ENCODE measurements around the gene CDC40. TPM values are rescaled to one million over a fixed set of nuclear protein-coding genes. Genes with fewer than 3 reads are reported as not detected.

Gene CDC40
- 10 to 100 TPM; 26.5 to 27.3 TPM for total RNA-seq
- polyA plus RNA-seq, result 21.8 TPM

- Histone ChIP-seq H3K4me1 (ENCODE audit: insufficient read depth, low read length) (peaks cover 37% of the 10 kb centered on the region), H3K36me3 (ENCODE audit: insufficient read depth, low read length) (no peaks in the 10 kb centered on the region), H3K27me3 (ENCODE audit: insufficient read depth, low read length, poor library complexity, severe bottlenecking) (peaks cover 4% of the 10 kb centered on the region), H3K9me3 (ENCODE audit: low read length) (no peaks in the 10 kb centered on the region), H3K4me3 (ENCODE audit: low read length) (peak within 1 kb of the TSS; percentile 99), H3K27ac (ENCODE audit: low read depth, low read length) (peak within 1 kb of the TSS; percentile 89)
- peaks cover 0 to 6% (median 0%) of the 10 kb centered on the region in 3 donors for H3K36me3 Mint-ChIP-seq
- DNase-seq, result peak in 3 of 5 donors; percentile 46 to 74 (median 46)
- peaks cover 8 to 10% (median 10%) of the 10 kb centered on the region in 3 donors for H3K4me1 Mint-ChIP-seq
- CTCF ChIA-PET, result interaction anchor here (0.8 to 1.9 kb wide), 5 partner anchors 19 to 797 kb away, joined by 3 to 6 read pairs (median 4); no protein-coding TSS in a partner anchor
- POLR2A ChIA-PET, result interaction anchor here (0.8 to 1.5 kb wide), 5 partner anchors 30 to 694 kb away, joined by 3 to 19 read pairs (median 3); partner anchors contain the start of gene AMD1
- peak within 1 kb of the TSS in 3 of 8 donors; percentile 35 to 98 (median 58) for H3K27ac Mint-ChIP-seq
- no peaks in the 10 kb centered on the region for H3K9me3 Mint-ChIP-seq
- peaks cover 6 to 7% of the 10 kb centered on the region in 2 donors for H3K27me3 Mint-ChIP-seq
- H3K4me3 Mint-ChIP-seq, result peak within 1 kb of the TSS in 1 of 7 donors; percentile 73
These were observed at the start of gene CDC40 for GRCh38 chr6:110180228-110181008. CDC40 (plus strand) TSS chr6:110180427; CDS start chr6:110180445, 18 bp downstream.

- H3K27ac ChIP-seq (ENCODE audit: low read depth, low read length), result no peak overlapping the region
- Mint-ChIP-seq H3K9me3 (peaks cover 0 to 2% (median 0%) of the 10 kb centered on the region in 5 donors), H3K27ac (peak overlapping the region in 1 of 8 donors; percentile 20), H3K4me1 (no peaks in the 10 kb centered on the region), H3K4me3 (no peak overlapping the region), H3K27me3 (peaks cover 7 to 54% of the 10 kb centered on the region in 2 donors), H3K36me3 (peaks cover 0 to 4% (median 0%) of the 10 kb centered on the region in 3 donors)
- ChIA-PET CTCF (no interaction called here), POLR2A (no interaction called here)
- H3K4me3 ChIP-seq (ENCODE audit: low read length), result no peak overlapping the region
- H3K9me3 ChIP-seq (ENCODE audit: low read length), result no peaks in the 10 kb centered on the region
- H3K4me1 ChIP-seq (ENCODE audit: insufficient read depth, low read length), result no peaks in the 10 kb centered on the region
- no peak for DNase-seq
- H3K36me3 ChIP-seq (ENCODE audit: insufficient read depth, low read length), result no peaks in the 10 kb centered on the region
- no peaks in the 10 kb centered on the region for H3K27me3 ChIP-seq (ENCODE audit: insufficient read depth, low read length, poor library complexity, severe bottlenecking)
These were observed 42.0 kb upstream of the CDC40 start for GRCh38 chr6:110137924-110138887.

- no peaks in the 10 kb centered on the region for H3K4me1 Mint-ChIP-seq
- peaks cover 0 to 4% (median 0%) of the 10 kb centered on the region in 3 donors for H3K36me3 Mint-ChIP-seq
- H3K9me3 Mint-ChIP-seq, result peaks cover 0 to 2% (median 0%) of the 10 kb centered on the region in 5 donors
- no peaks in the 10 kb centered on the region for H3K9me3 ChIP-seq (ENCODE audit: low read length)
- DNase-seq, result no peak
- POLR2A ChIA-PET, result no interaction called here
- no peaks in the 10 kb centered on the region for H3K36me3 ChIP-seq (ENCODE audit: insufficient read depth, low read length)
- no peak overlapping the region for H3K27ac Mint-ChIP-seq
- no peaks in the 10 kb centered on the region for H3K27me3 ChIP-seq (ENCODE audit: insufficient read depth, low read length, poor library complexity, severe bottlenecking)
- CTCF ChIA-PET, result no interaction called here
- H3K4me3 Mint-ChIP-seq, result no peak overlapping the region
- no peaks in the 10 kb centered on the region for H3K4me1 ChIP-seq (ENCODE audit: insufficient read depth, low read length)
- H3K4me3 ChIP-seq (ENCODE audit: low read length), result no peak overlapping the region
- peaks cover 7 to 54% of the 10 kb centered on the region in 2 donors for H3K27me3 Mint-ChIP-seq
- no peak overlapping the region for H3K27ac ChIP-seq (ENCODE audit: low read depth, low read length)
These were observed 41.2 kb upstream of the CDC40 start for GRCh38 chr6:110139052-110139451.

- Histone ChIP-seq H3K4me3 (ENCODE audit: low read length) (no peak overlapping the region), H3K27me3 (ENCODE audit: insufficient read depth, low read length, poor library complexity, severe bottlenecking) (no peaks in the 10 kb centered on the region), H3K36me3 (ENCODE audit: insufficient read depth, low read length) (no peaks in the 10 kb centered on the region), H3K4me1 (ENCODE audit: insufficient read depth, low read length) (no peaks in the 10 kb centered on the region), H3K27ac (ENCODE audit: low read depth, low read length) (no peak overlapping the region), H3K9me3 (ENCODE audit: low read length) (no peaks in the 10 kb centered on the region)
- DNase-seq, result no peak
- H3K36me3 Mint-ChIP-seq, result peaks cover 0 to 4% (median 0%) of the 10 kb centered on the region in 3 donors
- H3K9me3 Mint-ChIP-seq, result peaks cover 0 to 7% (median 0%) of the 10 kb centered on the region in 5 donors
- no peak overlapping the region for H3K27ac Mint-ChIP-seq
- POLR2A ChIA-PET, result no interaction called here
- H3K4me3 Mint-ChIP-seq, result no peak overlapping the region
- H3K27me3 Mint-ChIP-seq, result peaks cover 5 to 48% of the 10 kb centered on the region in 2 donors
- CTCF ChIA-PET, result no interaction called here
- H3K4me1 Mint-ChIP-seq, result no peaks in the 10 kb centered on the region
These were observed 39.6 kb upstream of the CDC40 start for GRCh38 chr6:110140650-110141049.

GRCh38 chr6:110147870-110148269, 32.4 kb upstream of the CDC40 start:
- H3K4me1 ChIP-seq (ENCODE audit: insufficient read depth, low read length), result no peaks in the 10 kb centered on the region
- no peak overlapping the region for H3K4me3 Mint-ChIP-seq
- no peaks in the 10 kb centered on the region for H3K36me3 Mint-ChIP-seq
- POLR2A ChIA-PET, result no interaction called here
- DNase-seq, result no peak
- no peaks in the 10 kb centered on the region for H3K4me1 Mint-ChIP-seq
- H3K27me3 Mint-ChIP-seq, result peaks cover 10 to 16% of the 10 kb centered on the region in 2 donors
- H3K9me3 Mint-ChIP-seq, result peaks cover 0 to 6% (median 0%) of the 10 kb centered on the region in 5 donors
- no peaks in the 10 kb centered on the region for H3K27me3 ChIP-seq (ENCODE audit: insufficient read depth, low read length, poor library complexity, severe bottlenecking)
- no peaks in the 10 kb centered on the region for H3K36me3 ChIP-seq (ENCODE audit: insufficient read depth, low read length)
- H3K27ac Mint-ChIP-seq, result no peak overlapping the region
- CTCF ChIA-PET, result no interaction called here
- no peak overlapping the region for H3K27ac ChIP-seq (ENCODE audit: low read depth, low read length)
- no peak overlapping the region for H3K4me3 ChIP-seq (ENCODE audit: low read length)
- H3K9me3 ChIP-seq (ENCODE audit: low read length), result no peaks in the 10 kb centered on the region

- peaks cover 9 to 48% of the 10 kb centered on the region in 2 donors for H3K27me3 Mint-ChIP-seq
- ChIA-PET CTCF (no interaction called here), POLR2A (no interaction called here)
- H3K36me3 Mint-ChIP-seq, result peaks cover 0 to 3% (median 0%) of the 10 kb centered on the region in 3 donors
- Histone ChIP-seq H3K27ac (ENCODE audit: low read depth, low read length) (no peak overlapping the region), H3K9me3 (ENCODE audit: low read length) (no peaks in the 10 kb centered on the region), H3K4me1 (ENCODE audit: insufficient read depth, low read length) (no peaks in the 10 kb centered on the region), H3K4me3 (ENCODE audit: low read length) (no peak overlapping the region), H3K36me3 (ENCODE audit: insufficient read depth, low read length) (no peaks in the 10 kb centered on the region), H3K27me3 (ENCODE audit: insufficient read depth, low read length, poor library complexity, severe bottlenecking) (no peaks in the 10 kb centered on the region)
- H3K9me3 Mint-ChIP-seq, result peaks cover 0 to 5% (median 2%) of the 10 kb centered on the region in 5 donors
- DNase-seq, result no peak
- H3K4me3 Mint-ChIP-seq, result no peak overlapping the region
- H3K4me1 Mint-ChIP-seq, result no peaks in the 10 kb centered on the region
- H3K27ac Mint-ChIP-seq, result no peak overlapping the region
These were observed 21.7 kb upstream of the CDC40 start for GRCh38 chr6:110158479-110158878.

GRCh38 chr6:110170081-110170480, 10.1 kb upstream of the CDC40 start:
- Histone ChIP-seq H3K36me3 (ENCODE audit: insufficient read depth, low read length) (no peaks in the 10 kb centered on the region), H3K27me3 (ENCODE audit: insufficient read depth, low read length, poor library complexity, severe bottlenecking) (peaks cover 13% of the 10 kb centered on the region), H3K4me3 (ENCODE audit: low read length) (no peak overlapping the region), H3K27ac (ENCODE audit: low read depth, low read length) (no peak overlapping the region), H3K4me1 (ENCODE audit: insufficient read depth, low read length) (no peaks in the 10 kb centered on the region), H3K9me3 (ENCODE audit: low read length) (no peaks in the 10 kb centered on the region)
- H3K9me3 Mint-ChIP-seq, result no peaks in the 10 kb centered on the region
- POLR2A ChIA-PET, result no interaction called here
- no peaks in the 10 kb centered on the region for H3K36me3 Mint-ChIP-seq
- CTCF ChIA-PET, result no interaction called here
- H3K4me3 Mint-ChIP-seq, result no peak overlapping the region
- H3K4me1 Mint-ChIP-seq, result no peaks in the 10 kb centered on the region
- no peak for DNase-seq
- H3K27ac Mint-ChIP-seq, result no peak overlapping the region
- peaks cover 25 to 54% of the 10 kb centered on the region in 2 donors for H3K27me3 Mint-ChIP-seq
